Stimulated activated CD4-positive, alpha-beta T cell treated with anti-CD3 and anti-CD28 coated beads, Interleukin-2, amount 100 ng/mL, for 48 hours (primary cell): Measurements from ENCODE around the gene MINDY3.
"Not testable (repeated sequence)": the region's sequence is repeated elsewhere in the genome, so short reads cannot be mapped to it uniquely, and the experiment has no call there.

ENCODE experiments used
- DNase-seq, 2 donors: peaks; one replicate each; pipeline ENCODE4 v3.0.0-alpha.2; 2020

The MINDY3 gene

GRCh38 chr10:15856328-15857015, 3.8 kb downstream of the MINDY3 start:
- no peak for DNase-seq

- no peak for DNase-seq
These were observed 6.5 kb downstream of the MINDY3 start for GRCh38 chr10:15853800-15854199.

GRCh38 chr10:15852111-15852557, 8.2 kb downstream of the MINDY3 start:
- no peak for DNase-seq

GRCh38 chr10:15850337-15850978, 9.8 kb downstream of the MINDY3 start:
- not testable (repeated sequence) for DNase-seq

GRCh38 chr10:15849316-15849715, 11.0 kb downstream of the MINDY3 start:
- DNase-seq, result no peak

- DNase-seq, result no peak
These were observed 12.8 kb downstream of the MINDY3 start for GRCh38 chr10:15847481-15847880.

- DNase-seq, result no peak
These were observed 15.8 kb downstream of the MINDY3 start for GRCh38 chr10:15844517-15844916.

GRCh38 chr10:15843695-15844094, 16.6 kb downstream of the MINDY3 start:
- no peak for DNase-seq

GRCh38 chr10:15842556-15843169, 17.6 kb downstream of the MINDY3 start:
- DNase-seq, result no peak

- DNase-seq, result no peak
These were observed 18.6 kb downstream of the MINDY3 start for GRCh38 chr10:15841696-15842095.

GRCh38 chr10:15836807-15837206, 23.5 kb downstream of the MINDY3 start:
- DNase-seq, result no peak

GRCh38 chr10:15829495-15829894, 30.8 kb downstream of the MINDY3 start:
- DNase-seq, result no peak

- no peak for DNase-seq
These were observed 35.8 kb downstream of the MINDY3 start for GRCh38 chr10:15824498-15824897.

GRCh38 chr10:15822131-15822530, 38.2 kb downstream of the MINDY3 start:
- DNase-seq, result no peak

- no peak for DNase-seq
These were observed 39.1 kb downstream of the MINDY3 start for GRCh38 chr10:15821046-15821683.

GRCh38 chr10:15817409-15818046, 42.8 kb downstream of the MINDY3 start:
- DNase-seq, result no peak

GRCh38 chr10:15815242-15815885, 44.9 kb downstream of the MINDY3 start:
- DNase-seq, result no peak

GRCh38 chr10:15814565-15814964, 45.7 kb downstream of the MINDY3 start:
- no peak for DNase-seq

GRCh38 chr10:15813415-15813814, 46.9 kb downstream of the MINDY3 start:
- DNase-seq, result no peak

- DNase-seq, result no peak
These were observed 50.9 kb downstream of the MINDY3 start for GRCh38 chr10:15809450-15809849.

GRCh38 chr10:15808204-15808797, 52.0 kb downstream of the MINDY3 start:
- DNase-seq, result no peak

- DNase-seq, result no peak
These were observed 54.8 kb downstream of the MINDY3 start for GRCh38 chr10:15805395-15806058.
